ENCODE data around the gene MON1B.
"Not testable (repeated sequence)": the region's sequence is repeated elsewhere in the genome, so short reads cannot be mapped to it uniquely, and the experiment has no call there.

MON1B gene

DNA sequence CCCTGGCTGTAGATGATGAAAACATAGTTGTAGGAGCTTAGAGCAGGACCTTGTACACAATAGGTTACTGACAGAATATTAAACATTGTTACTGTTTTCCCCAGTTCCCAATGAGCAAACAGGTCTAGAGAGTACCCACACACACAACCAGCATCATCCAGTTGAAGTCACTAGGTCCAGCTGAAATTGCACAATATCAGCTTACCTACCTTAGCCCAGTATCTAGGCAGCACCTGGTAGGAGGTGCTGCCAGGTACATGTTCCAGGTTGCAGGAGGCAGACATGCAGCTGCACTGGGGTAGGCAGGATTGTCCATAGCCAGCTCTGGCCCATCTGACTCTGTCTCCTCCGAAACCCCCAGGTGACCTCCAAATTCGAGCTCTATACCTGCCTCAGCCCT is 6.8 kb downstream of the MON1B start:
- DNase-seq (ENCODE audit: low read depth), result no peak

DNA sequence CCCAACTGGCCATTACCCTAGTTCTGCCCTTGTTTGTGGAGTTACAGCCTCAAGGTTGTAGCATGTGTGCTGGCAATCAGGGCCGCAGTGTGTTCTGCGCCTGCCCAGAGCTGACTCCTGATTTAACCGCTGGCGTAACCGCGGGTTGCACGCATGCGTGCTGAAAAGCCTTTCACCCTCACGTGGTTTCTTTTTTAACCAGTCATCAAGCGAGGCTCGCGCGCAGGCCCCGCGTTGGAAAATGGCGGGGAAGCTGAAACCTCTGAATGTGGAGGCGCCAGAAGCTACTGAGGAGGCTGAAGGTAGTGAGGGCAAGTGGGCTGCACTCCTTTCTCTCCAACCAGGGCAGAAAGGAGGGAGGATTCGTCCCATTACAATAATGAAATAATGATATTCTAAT is 8.2 kb downstream of the MON1B start, which contains the start of gene SYCE1L:
SYCE1L (plus strand) TSS at position 198 of the 400 bp plus-strand sequence; CDS start at position 242, 44 bp downstream.
- DNase-seq (ENCODE audit: low read depth), result no peak

DNA sequence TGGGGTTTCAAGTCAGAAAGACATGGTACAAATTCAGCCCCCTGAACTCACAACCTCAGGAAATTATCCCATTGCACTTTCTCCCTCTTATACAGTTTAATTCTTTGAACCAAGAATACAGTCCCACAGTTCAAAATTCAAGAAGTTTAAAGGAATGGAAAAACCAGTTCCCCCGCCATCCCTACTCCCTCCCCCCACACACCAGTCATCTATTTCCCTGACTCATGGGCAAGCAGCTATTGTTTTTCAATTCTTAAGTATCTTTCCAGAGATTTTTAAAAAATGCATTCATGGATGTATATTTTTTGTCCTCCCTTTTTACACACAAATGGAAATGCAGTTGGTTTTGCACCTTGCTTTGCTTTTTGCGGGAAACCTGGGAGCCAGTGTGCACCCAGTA is 15.5 kb downstream of the MON1B start:
- no peak for DNase-seq (ENCODE audit: low read depth)

DNA sequence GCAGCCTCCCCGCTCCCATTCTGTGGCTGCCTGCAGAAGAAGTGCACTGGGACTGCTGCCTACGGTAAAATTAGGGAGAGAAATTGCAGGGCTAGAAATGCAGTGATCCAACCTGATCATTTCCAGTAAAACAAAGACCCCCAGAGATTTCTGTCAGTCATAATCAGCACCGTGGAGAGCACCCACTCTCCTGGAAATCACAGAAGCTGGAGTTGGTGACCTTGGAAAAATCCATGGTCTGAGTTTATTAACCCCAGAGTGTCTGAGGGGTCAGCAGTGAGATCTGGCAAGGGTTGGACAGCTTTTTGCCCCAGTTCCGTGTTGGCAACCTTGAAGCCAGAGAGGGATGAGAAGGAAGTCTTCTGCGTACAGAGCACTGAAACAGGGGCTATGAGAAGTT is 16.0 kb downstream of the MON1B start:
- no peak for DNase-seq (ENCODE audit: low read depth)

DNA sequence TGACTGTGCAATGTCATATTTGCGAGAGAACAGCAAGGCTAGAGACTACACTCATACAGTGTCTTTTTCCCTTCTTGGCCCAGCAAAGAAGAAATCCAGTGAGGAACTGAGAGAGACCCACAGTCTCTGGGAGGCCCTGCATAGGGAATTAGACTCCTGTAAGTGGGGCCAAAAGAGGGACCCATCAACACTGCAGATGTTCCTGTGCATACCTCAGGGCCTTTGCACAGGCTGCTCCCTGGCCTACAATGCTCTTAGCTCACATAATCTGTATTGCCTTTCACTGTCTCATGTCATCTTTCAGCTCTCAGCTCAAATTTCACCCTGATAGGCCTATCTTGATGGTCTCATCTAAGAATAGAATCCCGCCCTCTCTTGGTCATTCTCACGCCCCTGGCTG is 17.4 kb downstream of the MON1B start:
- no peak for DNase-seq (ENCODE audit: low read depth)

DNA sequence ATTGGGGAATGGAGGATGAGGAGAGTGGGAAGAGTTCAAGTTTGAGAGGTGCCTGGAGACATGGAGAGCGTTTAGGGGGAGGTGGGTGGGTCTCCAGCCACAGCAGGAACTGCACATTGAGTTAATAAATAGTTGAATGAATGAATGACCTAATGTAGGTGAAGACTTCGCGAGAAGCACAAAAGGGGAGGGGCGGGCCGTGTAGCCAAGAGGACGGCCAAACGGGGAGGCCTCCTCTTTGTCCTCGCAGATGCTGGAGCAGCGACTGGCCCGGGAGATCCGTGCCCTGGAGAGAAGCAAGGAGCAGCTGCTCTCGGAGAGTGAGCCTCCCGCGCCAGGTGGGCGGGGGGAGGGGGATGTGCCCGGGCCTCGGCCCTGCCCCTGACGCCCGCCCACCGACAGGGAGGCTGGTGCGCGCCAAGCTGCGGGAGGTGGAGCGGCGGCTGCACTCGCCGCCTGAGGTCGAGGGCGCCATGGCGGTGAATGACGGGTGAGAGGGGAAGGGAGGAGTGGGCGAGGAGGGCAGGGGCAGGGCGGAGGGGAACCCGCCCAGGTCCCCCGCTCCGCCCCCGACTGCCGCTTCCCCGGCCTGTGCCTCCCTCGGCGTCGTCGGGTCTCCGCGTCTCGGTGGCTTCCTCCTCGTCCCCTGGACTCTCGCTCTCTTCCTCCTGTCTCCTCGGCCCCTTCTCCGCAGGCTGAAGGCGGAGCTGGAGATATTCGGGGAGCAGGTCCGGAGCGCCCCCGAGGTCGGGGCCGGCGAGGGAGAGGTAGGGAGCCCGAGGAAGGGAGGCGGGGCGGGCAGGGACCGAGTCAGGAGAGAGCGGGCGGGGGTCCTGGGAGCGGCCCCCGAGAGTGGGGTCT is 21.1 kb downstream of the MON1B start:
- DNase-seq (ENCODE audit: low read depth), result no peak

DNA sequence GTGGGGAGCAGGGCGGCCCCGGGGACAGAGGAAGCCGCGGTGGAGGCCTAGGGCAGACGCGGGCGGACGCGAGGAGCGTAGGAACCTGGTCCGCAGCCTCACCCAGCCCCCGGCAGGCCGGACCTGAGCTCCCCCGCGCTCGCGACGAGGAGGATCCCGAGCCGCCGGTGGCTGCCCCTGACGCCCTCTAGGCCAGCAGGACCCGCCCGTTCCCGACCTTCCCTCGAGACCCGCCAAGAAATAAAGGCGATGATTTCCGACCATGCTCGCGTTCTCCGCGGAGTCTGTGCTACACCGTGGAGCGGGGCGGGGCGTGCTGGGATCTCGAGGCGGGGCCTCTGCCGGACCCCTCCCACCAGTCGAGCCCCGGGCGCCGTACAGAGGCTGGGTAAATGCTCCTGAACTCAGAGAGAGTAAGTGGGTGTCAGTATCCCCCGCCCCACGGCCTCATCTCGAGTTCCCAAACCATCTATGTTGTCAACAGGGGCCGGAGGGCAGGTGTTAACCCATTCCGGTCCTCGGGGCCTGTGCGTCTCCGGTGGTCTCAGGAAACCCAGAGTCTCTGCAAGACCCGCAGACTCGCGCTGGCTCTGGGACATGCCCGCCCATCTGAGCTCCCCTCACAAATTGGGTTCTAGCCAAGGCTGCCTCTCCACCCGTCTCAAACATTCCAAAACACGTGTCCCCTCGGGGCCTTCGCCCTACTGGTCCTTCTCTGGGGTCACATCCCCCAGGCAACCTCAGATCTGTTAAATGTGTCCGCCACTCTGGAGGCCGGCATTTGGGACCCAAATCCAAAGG is 22.0 kb downstream of the MON1B start:
- no peak for DNase-seq (ENCODE audit: low read depth)

DNA sequence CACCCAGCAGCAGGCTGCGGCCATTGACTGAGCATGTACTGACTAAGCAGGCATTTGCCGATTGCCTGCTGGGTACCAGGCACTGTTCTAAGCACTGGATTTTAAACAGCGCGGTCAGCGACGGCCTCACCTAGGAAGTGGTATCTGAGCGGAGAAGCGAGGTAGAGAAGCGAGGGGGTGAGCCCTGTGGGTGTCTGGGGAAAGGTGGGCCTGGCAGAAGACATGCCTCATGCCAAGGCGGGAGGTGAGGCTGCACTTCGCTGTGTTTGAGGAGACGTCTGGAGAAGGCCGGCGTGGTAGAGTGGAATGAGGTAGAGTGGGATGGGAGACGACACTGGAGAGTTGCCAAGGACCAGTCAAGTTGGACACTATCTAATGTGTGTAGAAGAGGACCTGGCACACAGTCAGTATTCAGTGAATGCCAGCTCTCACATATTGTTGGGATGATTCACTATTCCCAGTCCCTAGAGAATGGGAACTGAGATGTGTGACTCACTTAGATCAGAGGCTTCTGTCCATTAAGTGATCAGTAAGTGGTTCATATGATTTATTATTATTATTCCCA is 22.6 kb downstream of the MON1B start:
- DNase-seq (ENCODE audit: low read depth), result peak; percentile 80

DNA sequence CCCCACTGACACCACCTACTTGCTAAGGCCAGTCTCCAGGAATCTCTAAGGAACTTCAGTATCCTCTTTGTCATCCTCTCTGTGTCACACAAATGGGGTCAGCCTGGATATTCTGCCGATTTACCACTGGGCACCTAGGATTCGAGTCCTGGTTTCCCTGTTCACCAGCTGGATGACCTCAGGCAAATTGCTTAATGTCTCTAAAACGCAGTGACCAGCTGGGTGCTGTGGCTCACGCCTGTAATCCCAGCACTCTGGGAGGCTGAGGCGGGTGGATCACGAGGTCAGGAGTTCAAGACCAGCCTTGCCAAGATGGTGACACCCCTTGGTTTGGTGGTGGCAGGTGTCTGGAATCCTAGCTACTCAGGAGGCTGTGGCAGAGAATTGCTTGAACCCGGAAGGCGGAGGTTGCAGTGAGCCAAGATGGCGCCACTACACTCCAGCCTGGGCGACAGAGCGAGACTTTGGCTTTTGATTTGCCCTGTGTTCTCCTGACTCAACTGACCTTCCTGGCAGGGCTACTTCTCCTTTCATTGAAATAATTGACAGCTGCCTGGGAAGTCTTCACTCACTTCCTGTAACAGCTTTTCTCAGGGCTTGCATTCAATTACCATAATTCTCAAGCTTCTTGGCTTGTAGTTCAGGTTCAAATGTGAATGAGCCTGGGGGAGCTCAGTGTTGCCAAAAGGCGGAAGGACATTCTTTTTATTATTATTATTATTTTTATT is 23.6 kb downstream of the MON1B start:
- DNase-seq (ENCODE audit: low read depth), result no peak

DNA sequence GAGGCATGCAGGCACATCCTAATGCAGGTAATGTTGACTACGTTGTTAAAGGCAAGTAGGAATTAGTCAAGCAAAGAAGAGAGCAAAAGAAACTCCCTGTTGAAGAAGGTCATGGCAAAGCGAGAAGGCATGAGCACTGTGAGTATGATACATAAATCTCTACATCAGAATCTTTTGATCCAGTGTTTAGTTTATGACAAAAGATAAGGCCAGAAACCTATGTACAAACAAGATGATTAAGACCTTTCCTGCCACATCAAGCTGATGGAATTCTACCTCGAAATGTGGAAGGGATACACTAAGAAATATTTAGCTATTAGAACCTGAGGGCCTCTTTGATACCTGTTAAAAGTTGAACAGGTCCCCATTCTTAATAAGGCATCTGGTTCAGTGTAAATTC is 28.4 kb downstream of the MON1B start:
- no peak for DNase-seq (ENCODE audit: low read depth)

DNA sequence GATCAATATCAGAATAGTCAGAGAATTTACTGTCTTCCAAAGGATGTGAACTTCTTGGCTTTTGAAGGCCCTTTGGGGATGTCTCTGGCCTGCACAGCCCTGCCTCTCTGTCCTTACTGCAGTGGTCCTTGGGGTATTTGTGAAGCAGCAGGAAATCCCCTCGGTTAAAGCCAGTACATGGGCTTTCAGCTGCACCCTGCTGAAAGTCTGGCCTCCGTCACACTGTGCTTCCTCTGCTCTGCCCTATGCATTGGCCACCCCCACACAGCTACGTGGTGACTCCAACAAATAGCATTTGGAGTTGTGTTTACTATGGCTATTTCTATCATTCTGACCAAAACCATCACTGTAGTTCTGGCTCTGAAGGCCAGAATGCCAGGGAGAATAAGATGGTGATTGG is 29.4 kb downstream of the MON1B start:
- DNase-seq (ENCODE audit: low read depth), result no peak

DNA sequence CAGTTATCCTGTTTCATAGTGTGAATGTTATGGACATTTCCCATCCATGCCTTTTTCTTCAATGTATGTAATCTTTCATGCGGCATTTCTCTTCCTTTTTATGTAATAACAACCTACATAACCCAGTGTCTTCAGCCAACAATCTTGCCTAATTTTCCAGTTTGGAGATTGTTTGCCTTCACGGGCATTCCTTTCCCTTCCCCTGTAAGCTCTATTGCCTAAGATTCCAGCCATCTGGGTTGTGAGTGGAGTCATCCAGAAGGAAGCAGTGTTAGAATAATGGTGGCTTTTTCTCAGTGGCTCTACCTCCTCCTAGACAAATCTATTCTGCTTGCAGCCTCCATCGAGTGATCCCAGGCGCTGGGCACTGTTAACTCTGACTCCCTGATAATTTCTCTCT is 30.5 kb downstream of the MON1B start:
- DNase-seq (ENCODE audit: low read depth), result no peak

DNA sequence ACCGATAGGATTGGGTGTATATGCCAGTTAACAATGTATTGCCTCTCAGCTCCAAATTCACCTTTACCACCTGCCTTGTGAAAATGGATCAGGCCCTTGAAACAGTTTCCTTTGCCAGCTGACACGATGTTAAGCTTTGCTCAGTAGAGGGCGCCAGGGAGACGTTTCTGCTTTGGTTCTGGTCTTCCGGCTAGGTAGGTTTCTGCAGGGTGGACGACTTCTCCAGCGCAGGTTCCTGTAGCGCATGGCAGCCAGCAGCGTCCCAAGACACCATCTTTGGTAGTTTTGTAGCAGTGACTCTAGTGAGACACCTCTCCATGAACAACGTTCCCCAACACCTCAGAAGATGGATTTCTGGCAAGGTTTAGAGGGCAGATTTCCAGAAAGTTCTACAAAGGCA is 32.2 kb downstream of the MON1B start:
- no peak for DNase-seq (ENCODE audit: low read depth)

DNA sequence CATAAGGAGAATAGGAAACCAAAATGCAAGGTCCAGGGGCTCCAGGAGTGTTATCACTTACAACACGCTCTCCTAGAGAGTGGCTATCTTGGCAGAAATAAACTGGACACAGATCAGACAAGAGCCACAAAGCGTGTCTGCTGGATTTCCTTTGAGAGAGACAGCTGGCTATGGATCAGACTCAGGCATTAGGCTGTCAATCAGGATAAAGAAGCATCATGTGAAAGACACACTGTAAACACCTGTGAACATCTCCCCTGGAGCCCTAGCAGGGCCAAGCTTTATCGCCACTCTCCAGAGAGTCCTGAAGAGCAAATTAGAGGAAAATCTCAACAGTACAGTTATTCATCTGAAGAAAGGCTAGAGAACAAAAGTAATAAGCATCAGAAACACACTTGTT is 34.2 kb downstream of the MON1B start:
- DNase-seq (ENCODE audit: low read depth), result no peak

DNA sequence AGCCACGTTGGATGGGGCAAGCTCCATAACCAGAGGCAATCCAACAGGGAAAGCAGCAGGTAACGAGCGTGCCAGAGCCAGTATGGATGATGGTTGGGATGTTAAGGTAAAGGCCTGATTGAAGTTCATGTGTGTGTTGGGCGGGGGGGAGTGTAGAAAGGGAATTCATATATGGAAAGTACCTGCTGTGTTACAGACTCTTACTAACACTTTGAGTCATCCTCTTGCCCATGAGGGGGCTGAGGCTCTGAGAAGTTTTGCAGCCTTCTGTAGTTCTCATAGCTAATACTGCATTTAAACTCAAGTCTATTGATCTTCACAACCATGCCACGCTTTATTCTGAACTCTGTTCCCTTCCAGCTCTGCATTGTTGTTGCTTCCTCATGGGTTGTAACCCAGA is 36.8 kb downstream of the MON1B start:
- no peak for DNase-seq (ENCODE audit: low read depth)

DNA sequence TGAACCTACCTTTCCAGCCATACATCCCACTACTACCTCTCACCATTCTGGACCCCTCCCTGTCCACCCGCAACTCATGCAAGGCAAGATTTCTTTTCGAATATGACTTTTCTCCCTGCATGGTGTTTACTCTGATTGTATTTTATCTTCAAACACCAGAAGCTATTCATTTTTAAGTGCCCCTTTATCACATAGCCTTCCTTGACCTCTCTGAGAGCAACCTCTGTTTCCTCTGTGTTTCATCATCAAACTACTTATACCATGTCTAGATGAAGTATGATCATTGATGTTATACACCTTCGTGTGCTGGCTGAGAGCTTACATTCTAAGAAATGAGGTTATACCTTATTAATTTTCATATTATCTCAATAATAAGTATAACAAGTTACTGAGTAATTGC is 40.1 kb downstream of the MON1B start:
- DNase-seq (ENCODE audit: low read depth), result no peak

DNA sequence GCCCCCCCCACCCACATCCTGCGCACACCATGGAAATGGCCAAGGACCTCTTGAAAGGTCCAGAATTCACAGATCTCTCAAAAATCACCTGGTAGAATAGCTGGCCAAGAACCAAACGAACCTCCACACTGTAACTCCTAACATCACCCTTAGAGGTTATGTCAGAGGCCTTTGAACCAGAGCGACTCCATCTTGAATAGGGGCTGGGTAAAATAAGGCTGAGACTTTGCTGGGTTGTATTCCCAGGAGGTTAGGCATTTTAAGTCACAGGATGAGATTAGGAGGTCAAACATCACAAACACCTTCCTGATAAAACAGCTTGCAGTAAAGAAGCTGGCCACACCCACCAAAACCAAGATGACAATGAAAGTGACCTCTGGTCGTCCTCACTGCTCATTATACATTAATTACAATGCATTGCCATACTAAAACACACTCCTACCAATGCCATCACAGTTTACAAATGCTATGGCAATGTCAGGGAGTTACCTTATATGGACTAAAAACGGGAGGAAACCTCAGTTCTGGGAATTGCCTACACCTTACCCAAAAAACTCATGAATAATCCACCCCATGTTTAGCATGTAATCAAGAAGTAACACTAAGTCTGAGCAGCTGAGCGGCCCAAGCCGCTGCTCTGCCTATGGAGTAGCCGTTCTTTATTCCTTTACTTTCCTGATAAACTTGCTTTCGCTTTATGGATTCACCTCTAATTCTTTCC is 43.0 kb downstream of the MON1B start:
- no peak for DNase-seq (ENCODE audit: low read depth)

DNA sequence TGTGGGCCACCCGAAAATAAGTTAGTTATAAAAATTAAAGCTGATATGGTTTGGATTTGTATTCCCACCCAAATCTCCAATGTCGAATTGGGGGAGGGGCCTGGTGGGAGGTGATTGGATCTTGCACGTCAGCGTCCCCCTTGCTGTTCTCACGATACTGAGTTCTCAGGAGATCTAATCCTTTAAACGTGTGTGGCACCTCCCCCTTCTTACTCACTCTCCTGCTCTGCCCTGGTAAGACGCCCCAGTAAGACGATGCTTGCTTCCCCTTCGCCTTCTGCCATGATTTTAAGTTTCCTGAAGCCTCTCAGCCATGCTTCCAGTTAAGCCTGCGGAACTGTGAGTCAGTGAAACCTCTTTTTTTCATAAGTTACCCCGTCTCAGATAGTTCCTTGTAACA is 43.6 kb downstream of the MON1B start:
- DNase-seq (ENCODE audit: low read depth), result no peak

DNA sequence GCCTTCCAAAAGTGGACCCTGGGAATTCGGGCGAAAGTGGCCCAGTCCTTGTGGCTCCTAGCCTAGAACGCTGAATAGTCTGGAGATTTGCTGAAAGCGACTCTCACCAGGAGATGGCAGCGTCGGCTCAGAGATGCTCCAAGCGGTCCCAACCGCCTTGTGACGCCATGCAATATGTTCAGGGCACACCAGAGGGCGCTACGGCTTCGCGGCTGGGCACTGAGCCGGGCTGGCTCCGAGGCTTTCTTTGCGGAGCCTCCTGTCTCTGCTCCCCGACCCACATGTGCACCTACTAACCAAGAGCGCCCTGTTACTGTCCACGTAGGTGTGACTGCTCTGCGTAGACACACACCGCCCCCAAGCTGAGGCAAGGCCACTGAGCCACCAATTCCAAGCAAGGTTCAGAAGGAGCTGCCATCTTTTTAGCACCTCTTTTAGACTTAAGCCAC is 45.1 kb downstream of the MON1B start:
- peak; percentile 51 for DNase-seq (ENCODE audit: low read depth)

DNA sequence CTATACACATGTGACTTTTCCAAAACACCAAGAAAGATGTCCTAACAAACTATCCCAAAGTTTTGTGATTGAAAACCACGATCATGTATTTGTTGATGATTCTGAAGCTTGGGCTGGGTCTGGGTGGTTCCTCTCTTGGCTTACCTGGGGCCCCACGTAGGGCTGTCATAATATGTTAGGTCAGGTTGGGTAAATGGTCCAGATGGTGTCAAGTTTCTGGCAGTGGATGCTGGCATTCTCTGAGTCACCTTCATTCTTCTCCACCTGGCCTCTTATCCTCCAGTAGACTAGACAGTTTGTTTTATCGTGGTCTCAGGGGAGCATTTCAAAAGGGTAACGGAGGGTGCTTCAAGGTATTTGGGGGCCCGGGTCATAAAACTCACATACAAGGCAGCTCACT is 47.6 kb downstream of the MON1B start:
- no peak for DNase-seq (ENCODE audit: low read depth)

DNA sequence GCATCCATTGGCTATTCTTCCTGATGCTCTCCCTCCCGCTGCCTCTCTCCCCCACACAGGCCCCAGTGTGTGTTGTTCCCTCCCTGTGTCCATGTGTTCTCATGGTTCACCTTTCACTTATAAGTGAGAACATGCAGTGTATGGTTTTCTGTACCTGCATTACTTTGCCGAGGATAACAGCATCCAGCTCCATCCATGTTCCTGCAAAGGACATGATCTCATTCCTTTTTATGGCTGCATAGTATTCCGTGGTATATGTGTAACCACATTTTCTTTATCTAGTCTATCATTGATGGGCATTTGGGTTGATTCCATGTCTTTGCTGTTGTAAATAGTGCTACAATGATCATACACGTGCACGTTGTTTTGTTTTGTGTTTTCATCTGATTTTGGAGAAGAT is 51.5 kb downstream of the MON1B start:
- not testable (repeated sequence) for DNase-seq (ENCODE audit: low read depth)

DNA sequence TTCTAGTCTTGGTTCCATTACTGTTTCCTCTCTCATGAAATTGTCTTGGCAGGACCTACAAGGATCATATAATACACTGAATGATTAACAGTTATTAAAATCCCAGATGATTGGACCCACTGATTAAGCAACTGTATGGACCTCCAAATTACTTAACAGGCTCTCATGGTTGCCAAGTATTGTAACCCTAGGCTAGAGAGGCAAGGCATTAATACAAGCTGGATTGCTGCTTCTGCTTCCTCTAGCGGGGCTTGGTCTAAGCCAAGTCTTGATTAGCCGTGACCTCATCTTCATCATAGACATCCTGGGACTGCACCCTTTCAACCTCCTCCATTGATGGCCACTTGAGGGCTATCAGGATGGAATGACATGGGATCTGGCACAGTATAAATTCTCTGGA is 55.2 kb downstream of the MON1B start:
- DNase-seq (ENCODE audit: low read depth), result no peak
